ENCODE results near the gene INPP5E. TPM values are rescaled to one million over a fixed set of nuclear protein-coding genes. Genes with fewer than 3 reads are reported as not detected.

The INPP5E gene
- total RNA-seq, 1 donor from 2014 or later, result 10.6 TPM

- intact Hi-C loops (cut with micrococcal nuclease), result no loop called here
- Histone ChIP-seq H3K27ac (replicated peaks) (no peak overlapping the region), H3K9me3 (replicated peaks) (no peaks in the 10 kb centered on the region), H3K36me3 (peaks cover 49% of the 10 kb centered on the region), H3K4me1 (peaks cover 23% of the 10 kb centered on the region), H3K27me3 (ENCODE audit: low read depth) (no peaks in the 10 kb centered on the region), H3K4me3 (no peak overlapping the region)
- DNase-seq, result no peak
- TF ChIP-seq CTCF (IDR thresholded peaks at IDR 0.05; ENCODE audit: borderline replicate concordance), result no peak
Measured at GRCh38 chr9:136403915-136404800, 35.5 kb downstream of the INPP5E start.

GRCh38 chr9:136403538-136403914 is 36.1 kb downstream of the INPP5E start:
- Histone ChIP-seq H3K27ac (replicated peaks) (no peak overlapping the region), H3K4me3 (no peak overlapping the region), H3K4me1 (peaks cover 26% of the 10 kb centered on the region), H3K36me3 (peaks cover 49% of the 10 kb centered on the region), H3K27me3 (ENCODE audit: low read depth) (no peaks in the 10 kb centered on the region), H3K9me3 (replicated peaks) (no peaks in the 10 kb centered on the region)
- no peak for DNase-seq
- TF ChIP-seq CTCF (IDR thresholded peaks at IDR 0.05; ENCODE audit: borderline replicate concordance), result no peak
- intact Hi-C loops (cut with micrococcal nuclease), result no loop called here

GRCh38 chr9:136402067-136402466 is 37.6 kb downstream of the INPP5E start:
- peaks cover 30% of the 10 kb centered on the region for H3K4me1 ChIP-seq
- no peaks in the 10 kb centered on the region for H3K9me3 ChIP-seq (replicated peaks)
- H3K27ac ChIP-seq (replicated peaks), result no peak overlapping the region
- no peak for TF ChIP-seq CTCF (IDR thresholded peaks at IDR 0.05; ENCODE audit: borderline replicate concordance)
- no peak overlapping the region for H3K4me3 ChIP-seq
- H3K27me3 ChIP-seq (ENCODE audit: low read depth), result no peaks in the 10 kb centered on the region
- intact Hi-C loops (cut with micrococcal nuclease), result no loop called here
- DNase-seq, result no peak
- H3K36me3 ChIP-seq, result peaks cover 45% of the 10 kb centered on the region

- TF ChIP-seq CTCF (IDR thresholded peaks at IDR 0.05; ENCODE audit: borderline replicate concordance), result no peak
- peaks cover 45% of the 10 kb centered on the region for H3K36me3 ChIP-seq
- intact Hi-C loops (cut with micrococcal nuclease), result no loop called here
- no peak overlapping the region for H3K27ac ChIP-seq (replicated peaks)
- no peak for DNase-seq
- H3K4me1 ChIP-seq, result peaks cover 30% of the 10 kb centered on the region
- H3K27me3 ChIP-seq (ENCODE audit: low read depth), result no peaks in the 10 kb centered on the region
- no peaks in the 10 kb centered on the region for H3K9me3 ChIP-seq (replicated peaks)
- H3K4me3 ChIP-seq, result no peak overlapping the region
Measured at GRCh38 chr9:136401173-136401922, 38.3 kb downstream of the INPP5E start.

GRCh38 chr9:136400038-136400834 is 39.4 kb downstream of the INPP5E start, which contains the start of gene SNAPC4:
SNAPC4 (minus strand) TSS chr9:136400170; CDS start chr9:136398428, 1,742 bp downstream.
- Histone ChIP-seq H3K27ac (replicated peaks) (peak within 1 kb of the TSS; percentile 72), H3K36me3 (peaks cover 45% of the 10 kb centered on the region)
- intact Hi-C loops (cut with micrococcal nuclease), result no loop called here

More at GRCh38 chr9:136400038-136400834, 39.4 kb downstream of the INPP5E start, which contains the start of gene SNAPC4:
- no peaks in the 10 kb centered on the region for H3K9me3 ChIP-seq (replicated peaks)
- H3K4me1 ChIP-seq, result peaks cover 28% of the 10 kb centered on the region
- peak within 1 kb of the TSS; percentile 88 for H3K4me3 ChIP-seq
- H3K27me3 ChIP-seq (ENCODE audit: low read depth), result no peaks in the 10 kb centered on the region
- peak; percentile 98 for TF ChIP-seq CTCF (IDR thresholded peaks at IDR 0.05; ENCODE audit: borderline replicate concordance)
- peak; percentile 84 for DNase-seq
